A549 (cell line): ENCODE measurements around the gene FMC1.

Experiments
- CHD2 ChIP-seq: fragments of 150-350 bp; IDR thresholded peaks from 2 replicates; pipeline ENCODE4 v1.6.1; 2014; ENCODE audit warnings: low read length; ENCODE audit not compliant: partially characterized antibody
- CHD4 ChIP-seq: fragments of 200-600 bp; sonication (generic); IDR thresholded peaks from 2 replicates; pipeline ENCODE4 v1.6.1; 2016; ENCODE audit warnings: antibody characterized with exemption, mild to moderate bottlenecking, borderline replicate concordance
- CTCF ChIP-seq: fragments of >200 bp; sonication (Bioruptor Twin); formaldehyde crosslinking; IDR thresholded peaks from 3 replicates; pipeline ENCODE4 v1.5.1; 2016
- EP300 ChIP-seq, 2 experiments: fragments of >200 bp; sonication (Bioruptor Twin); formaldehyde crosslinking; IDR thresholded peaks; 2 replicates in 1 of 2; 3 replicates in 1 of 2; pipeline ENCODE4 v1.6.1; 2016 to 2017
- HMGXB4 ChIP-seq: fragments of 250-450 bp; sonication (Bioruptor Pico); IDR thresholded peaks from 2 replicates; pipeline ENCODE4 v1.5.0; 2021; ENCODE audit warnings: mild to moderate bottlenecking, moderate library complexity, borderline replicate concordance
- KDM1A ChIP-seq: fragments of 200-600 bp; sonication (generic); IDR thresholded peaks from 2 replicates; pipeline ENCODE4 v1.6.1; 2016; ENCODE audit warnings: low read depth, mild to moderate bottlenecking
- MAX ChIP-seq: IDR thresholded peaks from 2 replicates; pipeline ENCODE4 v1.6.1; 2012
- MAZ ChIP-seq: fragments of 150-350 bp; IDR thresholded peaks from 2 replicates; pipeline ENCODE4 v1.6.1; 2014; ENCODE audit warnings: antibody characterized with exemption, low read depth, low read length, borderline replicate concordance
- POLR2A ChIP-seq: IDR thresholded peaks from 2 replicates; pipeline ENCODE4 v1.6.1; 2012; ENCODE audit warnings: mild to moderate bottlenecking, low read length
- RCOR1 ChIP-seq: fragments of 150-350 bp; IDR thresholded peaks from 2 replicates; pipeline ENCODE4 v1.6.1; 2014; ENCODE audit warnings: antibody characterized with exemption, low read length, low read depth
- REST ChIP-seq: fragments of 200-600 bp; sonication (generic); IDR thresholded peaks from 2 replicates; pipeline ENCODE4 v1.6.1; 2016; ENCODE audit warnings: antibody characterized with exemption, mild to moderate bottlenecking, moderate library complexity
- RFX5 ChIP-seq: fragments of 450-650 bp; IDR thresholded peaks from 2 replicates; pipeline ENCODE4 v1.7.1; 2014; ENCODE audit warnings: antibody characterized with exemption, mild to moderate bottlenecking, moderate library complexity
- ZNF302 ChIP-seq: fragments of 250-450 bp; sonication (Bioruptor Pico); IDR thresholded peaks from 2 replicates; pipeline ENCODE4 v1.9.0; 2021; ENCODE audit warnings: inconsistent platforms, mild to moderate bottlenecking, moderate library complexity

GRCh38 chr7:139362981-139363380 lies 21.8 kb downstream of the FMC1 start:
- TF ChIP-seq RFX5 (no peak), MAX (no peak), HMGXB4 (CRISPR knock-in tag) (no peak), CHD4 (no peak), CTCF (no peak), POLR2A (no peak), ZNF302 (CRISPR knock-in tag) (no peak), RCOR1 (no peak), EP300 (IDR thresholded peaks at IDR 0.05) (no peak), CHD2 (no peak), REST (no peak), KDM1A (no peak), MAZ (no peak)
